Activated naive CD8-positive, alpha-beta T cell (primary cell): ENCODE data around the gene F10.
"Not testable (repeated sequence)": the region's sequence is repeated elsewhere in the genome, so short reads cannot be mapped to it uniquely, and the experiment has no call there.

Source experiments
- H3K27ac Mint-ChIP-seq: one replicate; pipeline ENCODE4 v1.8.0; 2021; ENCODE audit warnings: mixed read lengths
- H3K27me3 Mint-ChIP-seq: one replicate; pipeline ENCODE4 v1.8.0; 2021; ENCODE audit warnings: mixed read lengths
- H3K36me3 Mint-ChIP-seq: one replicate; pipeline ENCODE4 v1.8.0; 2021; ENCODE audit warnings: mixed read lengths
- H3K4me1 Mint-ChIP-seq: one replicate; pipeline ENCODE4 v1.8.0; 2021; ENCODE audit warnings: low read depth, mixed read lengths
- H3K4me3 Mint-ChIP-seq: one replicate; pipeline ENCODE4 v1.8.0; 2021; ENCODE audit warnings: mild to moderate bottlenecking, mixed read lengths
- H3K9me3 Mint-ChIP-seq: one replicate; pipeline ENCODE4 v1.8.0; 2021; ENCODE audit warnings: low read depth, mixed read lengths

Gene F10

DNA sequence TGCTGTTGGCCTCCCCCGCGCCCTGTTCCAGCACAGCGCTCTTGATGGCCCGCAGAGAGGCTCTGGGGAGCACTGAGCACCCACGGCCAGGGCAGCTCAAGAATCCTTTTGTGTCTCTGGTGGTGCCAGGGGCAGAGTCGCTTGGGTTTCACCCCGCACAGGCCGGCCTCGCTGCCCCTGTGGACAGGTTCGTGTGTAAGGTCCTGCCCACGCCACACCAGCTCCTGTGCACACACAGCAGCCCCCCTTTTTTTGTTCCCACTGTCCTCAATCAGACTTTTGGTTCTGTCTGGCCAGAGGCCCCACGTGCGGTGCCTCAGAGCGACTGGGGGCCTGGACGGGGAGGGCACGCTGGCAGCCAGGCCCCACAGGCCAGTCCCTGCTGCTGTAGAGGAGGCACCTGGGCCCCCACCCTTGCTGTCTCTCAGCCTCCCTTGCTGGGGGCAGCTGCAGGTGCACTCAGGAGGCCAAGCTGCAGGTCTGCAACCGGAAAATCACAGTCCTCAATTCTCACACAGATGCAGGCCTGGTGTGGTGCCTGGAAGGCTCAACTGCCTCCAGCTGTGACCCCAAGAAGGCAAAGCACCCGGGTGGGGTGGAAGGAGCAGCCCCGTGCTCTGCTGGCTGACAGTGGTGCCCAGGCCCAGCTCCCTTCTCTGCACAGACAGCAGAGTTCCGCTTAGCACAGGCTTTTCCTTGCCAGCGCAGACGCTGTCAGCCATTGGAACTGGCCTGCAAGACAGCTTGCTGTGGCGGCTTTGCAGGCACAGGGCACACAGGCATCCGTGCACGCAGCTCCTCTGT lies 29.6 kb upstream of the F10 start:
- no peak overlapping the region for H3K27ac Mint-ChIP-seq
- no peaks in the 10 kb centered on the region for H3K36me3 Mint-ChIP-seq
- H3K27me3 Mint-ChIP-seq = no peaks in the 10 kb centered on the region
- H3K4me1 Mint-ChIP-seq = no peaks in the 10 kb centered on the region
- H3K4me3 Mint-ChIP-seq = no peak overlapping the region
- H3K9me3 Mint-ChIP-seq = no peaks in the 10 kb centered on the region

DNA sequence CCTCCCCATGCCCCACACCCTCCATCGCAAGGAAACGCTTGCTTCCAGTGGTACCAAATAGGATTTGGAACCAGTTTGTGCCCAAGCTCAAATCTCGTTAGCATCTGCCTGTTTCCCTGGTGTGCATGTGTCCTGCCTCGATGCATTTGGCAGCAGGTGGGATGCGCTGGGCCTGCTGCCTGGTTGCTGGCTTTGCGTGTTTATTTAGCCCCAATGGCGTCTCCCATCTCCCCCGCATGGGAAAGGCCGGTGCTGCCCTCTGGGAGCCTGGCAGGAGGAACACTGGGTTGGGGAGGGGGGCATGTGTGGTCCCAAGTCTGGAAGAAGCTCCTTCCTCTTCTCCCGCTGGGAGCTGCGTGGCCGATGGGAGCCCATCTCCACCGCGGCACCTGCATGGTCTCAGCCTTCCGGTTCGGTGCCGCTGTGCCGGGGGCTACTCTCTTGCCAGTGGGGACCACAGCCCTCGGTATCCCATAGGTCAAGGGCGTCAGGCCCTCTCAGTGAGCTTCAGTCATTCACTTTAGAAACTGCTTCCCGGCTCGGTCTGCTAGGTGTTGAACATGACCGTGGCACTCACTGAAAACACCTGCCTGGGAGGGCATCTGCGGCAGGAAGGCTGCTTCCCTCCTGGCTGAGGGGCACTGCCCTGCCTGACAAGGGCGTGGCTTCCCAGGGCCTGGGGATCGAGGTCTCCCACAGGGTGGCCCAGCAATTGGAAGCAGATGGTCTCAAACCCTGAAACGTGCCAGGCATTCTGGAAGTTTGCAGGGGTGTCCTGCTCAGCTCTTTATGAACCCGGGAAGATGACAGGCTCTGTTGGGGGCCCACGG lies 28.8 kb upstream of the F10 start:
- no peaks in the 10 kb centered on the region for H3K9me3 Mint-ChIP-seq
- H3K36me3 Mint-ChIP-seq = no peaks in the 10 kb centered on the region
- no peak overlapping the region for H3K4me3 Mint-ChIP-seq
- no peaks in the 10 kb centered on the region for H3K27me3 Mint-ChIP-seq
- H3K27ac Mint-ChIP-seq = no peak overlapping the region
- H3K4me1 Mint-ChIP-seq = no peaks in the 10 kb centered on the region

DNA sequence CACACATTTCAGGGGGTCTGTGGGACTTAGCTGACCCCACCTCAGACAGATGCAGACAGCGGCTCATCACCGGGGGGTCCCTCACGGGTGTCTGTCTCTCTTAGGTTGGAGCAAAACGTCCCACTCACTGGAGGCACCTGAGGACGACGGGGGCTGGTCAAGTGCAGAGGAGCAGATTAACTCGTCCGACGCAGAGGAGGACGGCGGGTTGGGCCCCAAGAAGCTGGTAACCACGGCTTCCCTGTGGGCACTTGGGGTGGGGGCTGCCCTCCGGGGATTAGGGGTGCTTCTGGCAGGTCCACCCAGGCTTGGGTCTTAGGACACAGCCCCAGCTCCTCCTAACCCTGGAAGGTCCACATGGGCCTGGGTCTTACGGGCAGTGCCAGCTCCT lies 28.2 kb upstream of the F10 start:
- Mint-ChIP-seq H3K9me3 (no peaks in the 10 kb centered on the region), H3K4me1 (no peaks in the 10 kb centered on the region), H3K4me3 (no peak overlapping the region), H3K27ac (no peak overlapping the region), H3K27me3 (no peaks in the 10 kb centered on the region), H3K36me3 (no peaks in the 10 kb centered on the region)

DNA sequence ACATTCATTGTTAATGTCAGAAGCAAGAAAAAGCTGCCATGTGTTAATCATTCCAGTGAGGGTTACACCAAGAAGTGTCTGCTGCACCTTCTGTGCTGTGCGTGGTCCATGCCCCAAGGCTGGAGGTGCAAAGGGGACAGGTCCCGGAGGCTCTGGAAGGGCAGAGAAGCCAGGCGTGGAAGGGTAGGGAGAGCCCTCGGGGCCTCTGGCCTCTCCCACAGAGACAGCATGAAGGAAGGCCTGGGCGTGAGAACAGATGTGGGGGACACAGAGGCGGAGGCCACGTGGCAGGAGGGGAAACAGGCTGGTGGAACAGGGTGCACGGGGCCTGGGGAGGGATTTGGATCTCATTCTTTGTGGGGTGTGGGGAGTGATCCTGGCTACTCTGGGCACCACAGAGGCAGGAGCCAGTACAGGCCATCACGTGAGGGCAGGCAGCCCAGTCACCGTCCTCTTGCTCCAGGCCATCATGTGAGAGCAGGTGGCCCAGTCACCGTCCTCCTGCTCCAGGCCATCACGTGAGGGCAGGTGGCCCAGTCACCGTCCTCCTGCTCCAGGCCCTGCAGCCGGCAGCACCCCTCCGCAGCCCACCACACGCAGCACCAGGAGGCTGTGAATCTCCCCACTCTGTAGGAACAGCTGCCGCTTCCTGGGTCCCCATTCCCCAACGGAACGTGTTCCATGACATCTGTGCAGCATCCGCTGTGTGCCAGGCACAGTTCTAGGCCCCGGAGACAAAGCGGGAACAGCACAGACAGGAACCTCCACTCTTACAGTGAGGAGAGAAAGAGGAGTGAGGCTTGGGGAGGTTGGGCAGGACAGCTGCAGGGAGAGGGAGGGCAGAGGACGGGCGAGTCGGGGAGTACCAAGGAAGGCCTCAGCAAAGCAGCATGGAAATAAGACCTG lies 27.2 kb upstream of the F10 start:
- Mint-ChIP-seq H3K4me3 (no peak overlapping the region), H3K9me3 (no peaks in the 10 kb centered on the region), H3K27me3 (no peaks in the 10 kb centered on the region), H3K36me3 (no peaks in the 10 kb centered on the region), H3K4me1 (no peaks in the 10 kb centered on the region), H3K27ac (no peak overlapping the region)

DNA sequence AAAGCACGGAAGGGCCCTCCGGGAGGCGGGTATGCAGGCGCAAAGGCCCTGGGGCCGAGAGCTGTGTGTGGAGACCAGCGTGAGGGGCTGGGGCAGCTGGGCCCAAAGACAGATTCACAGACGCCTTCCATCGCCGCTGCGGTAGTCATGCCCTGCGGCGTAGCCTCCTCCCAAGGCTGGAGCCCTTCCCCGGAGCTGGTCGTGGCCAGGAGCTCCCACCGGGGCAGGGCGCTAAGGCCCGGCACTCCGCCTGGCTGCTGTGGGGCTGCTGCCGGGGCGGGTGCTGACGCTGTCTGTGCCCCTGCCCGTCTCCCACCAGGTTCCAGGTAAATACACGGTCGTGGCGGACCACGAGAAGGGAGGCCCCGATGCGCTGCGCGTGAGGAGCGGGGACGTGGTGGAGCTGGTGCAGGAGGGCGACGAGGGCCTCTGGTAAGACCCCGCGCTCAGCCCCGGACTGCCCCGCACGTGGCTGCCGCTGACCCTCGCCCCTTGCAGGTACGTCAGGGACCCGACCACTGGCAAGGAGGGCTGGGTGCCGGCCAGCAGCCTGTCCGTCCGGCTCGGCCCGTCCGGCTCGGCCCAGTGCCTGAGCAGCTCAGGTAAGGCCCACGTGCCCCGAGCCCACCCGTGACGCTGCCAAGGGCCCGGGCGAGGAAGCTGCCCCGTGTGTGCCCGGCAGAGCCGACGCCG lies 26.4 kb upstream of the F10 start:
- Mint-ChIP-seq H3K27ac (no peak overlapping the region), H3K4me3 (no peak overlapping the region), H3K9me3 (no peaks in the 10 kb centered on the region), H3K27me3 (no peaks in the 10 kb centered on the region), H3K36me3 (no peaks in the 10 kb centered on the region), H3K4me1 (no peaks in the 10 kb centered on the region)

DNA sequence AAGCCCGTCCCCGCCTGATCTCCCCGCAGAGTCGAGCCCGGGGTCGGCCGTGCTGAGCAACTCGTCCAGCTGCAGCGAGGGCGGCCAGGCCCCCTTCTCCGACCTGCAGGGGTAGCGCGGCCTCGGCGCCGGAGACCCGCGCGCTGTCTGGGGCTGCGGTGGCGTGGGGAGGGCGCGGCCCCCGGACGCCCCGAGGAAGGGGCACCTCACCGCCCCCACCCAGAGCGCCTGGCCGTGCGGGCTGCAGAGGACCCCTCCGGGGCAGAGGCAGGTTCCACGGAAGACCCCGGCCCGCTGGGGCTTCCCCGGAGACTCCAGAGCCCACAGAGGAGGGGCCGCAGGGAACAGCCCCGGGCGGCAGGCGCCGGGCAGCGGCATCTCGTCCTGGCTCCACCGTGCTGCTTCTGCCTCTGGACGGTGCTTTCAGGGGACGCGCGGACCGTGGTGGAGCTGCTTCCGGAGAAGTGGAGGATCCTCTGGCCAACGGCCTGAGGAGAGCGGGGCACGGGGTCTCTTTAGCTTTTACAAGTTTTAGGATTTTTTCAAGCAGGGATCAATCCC lies 25.8 kb upstream of the F10 start:
- Mint-ChIP-seq H3K4me3 (no peak overlapping the region), H3K27ac (no peak overlapping the region), H3K27me3 (no peaks in the 10 kb centered on the region), H3K4me1 (no peaks in the 10 kb centered on the region), H3K36me3 (no peaks in the 10 kb centered on the region), H3K9me3 (no peaks in the 10 kb centered on the region)

DNA sequence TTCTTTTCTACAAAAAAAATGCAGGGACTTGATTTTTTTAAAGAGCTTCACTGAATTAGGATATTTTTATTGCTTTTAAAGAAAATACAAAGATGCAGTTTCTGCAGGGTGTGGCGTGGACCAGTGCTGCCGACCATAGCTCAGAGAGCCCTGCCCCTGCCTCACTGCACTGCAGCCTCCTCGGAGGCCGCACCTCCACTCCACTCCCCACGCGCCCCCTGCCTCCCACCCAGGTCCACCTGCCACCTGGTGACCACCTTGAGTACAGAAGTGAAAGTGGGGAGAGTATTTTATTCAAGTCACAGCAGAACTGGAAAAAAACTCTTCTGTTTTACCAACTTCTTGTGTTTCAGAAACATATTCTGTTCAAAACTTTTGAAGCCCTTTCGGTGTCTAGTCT lies 24.9 kb upstream of the F10 start:
- Mint-ChIP-seq H3K4me1 (no peaks in the 10 kb centered on the region), H3K27ac (no peak overlapping the region)

DNA sequence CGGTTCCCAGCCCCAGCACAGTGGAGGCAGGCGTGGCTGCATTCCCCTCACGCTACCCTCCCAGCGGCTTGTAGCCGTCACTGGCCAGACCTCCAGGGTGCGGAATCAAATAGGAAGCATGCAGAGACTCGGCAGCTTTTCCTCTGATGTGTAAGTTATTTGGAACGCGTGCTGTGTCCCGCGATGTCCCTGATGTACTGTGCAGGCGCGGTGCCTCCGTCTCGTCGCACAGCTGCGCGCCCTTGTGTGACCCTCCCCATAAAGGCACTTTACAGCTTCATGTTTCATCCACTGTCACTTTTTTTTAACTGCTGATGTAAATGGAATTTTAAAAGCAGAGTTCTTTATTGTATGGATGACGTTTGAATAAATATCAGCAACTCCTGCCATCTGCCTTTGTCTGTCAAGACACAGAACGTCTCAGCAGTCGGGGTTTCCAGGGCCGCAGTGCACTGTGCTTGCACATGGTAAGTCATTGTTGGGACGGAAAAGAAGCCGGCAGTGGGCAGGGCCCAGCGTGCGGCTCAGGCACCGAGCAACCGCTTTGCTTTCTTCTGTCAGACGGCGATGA lies 24.4 kb upstream of the F10 start:
- H3K9me3 Mint-ChIP-seq = no peaks in the 10 kb centered on the region
- H3K4me3 Mint-ChIP-seq = no peak overlapping the region
- H3K27me3 Mint-ChIP-seq = no peaks in the 10 kb centered on the region
- no peak overlapping the region for H3K27ac Mint-ChIP-seq
- no peaks in the 10 kb centered on the region for H3K36me3 Mint-ChIP-seq
- no peaks in the 10 kb centered on the region for H3K4me1 Mint-ChIP-seq

More for the DNA sequence above, 24.9 kb upstream of the F10 start:
- H3K27me3 Mint-ChIP-seq = no peaks in the 10 kb centered on the region
- no peaks in the 10 kb centered on the region for H3K36me3 Mint-ChIP-seq
- H3K9me3 Mint-ChIP-seq = no peaks in the 10 kb centered on the region
- H3K4me3 Mint-ChIP-seq = no peak overlapping the region

DNA sequence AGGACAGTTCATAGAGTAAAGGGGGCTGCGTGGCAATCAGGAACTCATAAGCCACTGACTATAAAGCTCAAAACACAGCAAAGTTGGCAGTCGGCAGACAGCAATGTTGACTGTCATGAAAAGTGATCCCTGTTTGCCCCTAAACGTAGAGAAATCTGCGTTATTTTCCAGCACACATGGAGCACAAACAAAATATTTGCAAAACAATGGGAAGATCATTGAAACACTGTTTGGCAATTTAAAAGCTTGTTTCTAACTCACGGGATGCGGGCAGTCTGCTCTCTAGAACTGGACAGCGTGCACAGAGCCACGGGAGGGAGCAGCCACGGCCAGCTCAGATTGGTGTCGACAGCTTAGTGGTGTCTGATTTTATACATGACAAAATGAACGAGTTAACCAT lies 23.5 kb upstream of the F10 start:
- no peaks in the 10 kb centered on the region for H3K36me3 Mint-ChIP-seq
- H3K27ac Mint-ChIP-seq = no peak overlapping the region
- H3K4me3 Mint-ChIP-seq = no peak overlapping the region
- H3K4me1 Mint-ChIP-seq = no peaks in the 10 kb centered on the region
- no peaks in the 10 kb centered on the region for H3K9me3 Mint-ChIP-seq
- H3K27me3 Mint-ChIP-seq = no peaks in the 10 kb centered on the region

DNA sequence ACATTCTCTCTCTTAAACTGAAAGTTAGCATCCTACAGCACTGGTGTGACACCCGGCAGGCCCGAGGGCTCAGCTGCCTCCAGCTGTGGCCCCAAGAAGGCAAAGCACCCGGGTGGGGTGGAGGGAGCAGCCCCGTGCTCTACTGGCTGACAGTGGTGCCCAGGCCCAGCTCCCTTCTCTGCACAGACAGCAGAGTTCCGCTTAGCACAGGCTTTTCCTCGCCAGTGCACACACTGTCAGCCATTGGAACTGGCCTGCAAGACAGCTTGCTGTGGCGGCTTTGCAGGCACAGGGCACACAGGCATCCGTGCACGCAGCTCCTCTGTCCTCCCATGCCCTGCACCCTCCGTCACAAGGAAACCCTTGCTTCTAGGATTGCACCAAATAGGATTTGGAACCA lies 20.3 kb upstream of the F10 start:
- not testable (repeated sequence) for H3K36me3 Mint-ChIP-seq, H3K27ac Mint-ChIP-seq, H3K4me3 Mint-ChIP-seq, H3K4me1 Mint-ChIP-seq, H3K27me3 Mint-ChIP-seq, H3K9me3 Mint-ChIP-seq

DNA sequence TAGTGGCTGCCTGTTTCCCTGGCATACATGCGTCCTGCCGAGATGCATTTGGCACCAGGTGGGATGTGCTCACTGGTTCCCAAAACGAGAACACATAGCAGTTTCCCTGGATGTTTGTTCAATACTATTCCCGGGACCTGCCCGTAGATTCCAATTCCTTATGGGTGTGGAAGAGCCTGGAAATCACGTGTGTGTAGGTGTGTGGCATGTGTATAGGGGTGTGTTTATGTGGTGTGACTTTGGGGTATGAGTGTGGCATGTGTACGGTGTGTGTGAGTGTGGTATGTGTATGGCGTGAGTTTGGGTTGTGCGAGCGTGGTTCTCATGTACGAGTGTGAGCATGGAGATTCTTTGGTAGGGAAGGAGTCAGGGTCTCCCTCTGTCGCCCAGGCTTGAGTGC lies 19.9 kb upstream of the F10 start:
- no peak overlapping the region for H3K27ac Mint-ChIP-seq
- H3K36me3 Mint-ChIP-seq = no peaks in the 10 kb centered on the region

DNA sequence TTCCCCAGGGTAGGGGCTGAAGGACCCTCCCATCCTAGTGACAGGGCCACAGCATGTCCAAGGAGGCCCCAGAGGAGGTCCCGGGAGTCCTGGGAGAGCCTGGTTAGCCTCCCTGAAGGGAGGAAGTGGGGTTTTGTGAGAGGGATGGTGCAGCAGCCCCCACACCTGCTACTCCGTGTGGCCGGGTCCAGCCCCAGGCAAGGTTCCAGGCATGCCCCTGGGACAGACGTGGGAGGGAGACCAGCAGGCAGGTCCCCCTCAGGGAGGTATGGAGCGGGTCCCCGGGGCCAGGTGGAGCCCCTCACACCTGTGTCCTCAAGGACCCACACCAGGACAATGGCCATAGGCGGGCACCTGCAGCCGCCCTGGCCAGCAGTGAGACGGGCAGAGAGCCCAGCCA lies 19.0 kb upstream of the F10 start:
- Mint-ChIP-seq H3K4me3 (no peak overlapping the region), H3K36me3 (no peaks in the 10 kb centered on the region), H3K27me3 (no peaks in the 10 kb centered on the region), H3K27ac (no peak overlapping the region), H3K9me3 (no peaks in the 10 kb centered on the region), H3K4me1 (no peaks in the 10 kb centered on the region)

More for the DNA sequence above, 19.9 kb upstream of the F10 start:
- Mint-ChIP-seq H3K9me3 (no peaks in the 10 kb centered on the region), H3K4me3 (no peak overlapping the region), H3K4me1 (no peaks in the 10 kb centered on the region), H3K27me3 (no peaks in the 10 kb centered on the region)

DNA sequence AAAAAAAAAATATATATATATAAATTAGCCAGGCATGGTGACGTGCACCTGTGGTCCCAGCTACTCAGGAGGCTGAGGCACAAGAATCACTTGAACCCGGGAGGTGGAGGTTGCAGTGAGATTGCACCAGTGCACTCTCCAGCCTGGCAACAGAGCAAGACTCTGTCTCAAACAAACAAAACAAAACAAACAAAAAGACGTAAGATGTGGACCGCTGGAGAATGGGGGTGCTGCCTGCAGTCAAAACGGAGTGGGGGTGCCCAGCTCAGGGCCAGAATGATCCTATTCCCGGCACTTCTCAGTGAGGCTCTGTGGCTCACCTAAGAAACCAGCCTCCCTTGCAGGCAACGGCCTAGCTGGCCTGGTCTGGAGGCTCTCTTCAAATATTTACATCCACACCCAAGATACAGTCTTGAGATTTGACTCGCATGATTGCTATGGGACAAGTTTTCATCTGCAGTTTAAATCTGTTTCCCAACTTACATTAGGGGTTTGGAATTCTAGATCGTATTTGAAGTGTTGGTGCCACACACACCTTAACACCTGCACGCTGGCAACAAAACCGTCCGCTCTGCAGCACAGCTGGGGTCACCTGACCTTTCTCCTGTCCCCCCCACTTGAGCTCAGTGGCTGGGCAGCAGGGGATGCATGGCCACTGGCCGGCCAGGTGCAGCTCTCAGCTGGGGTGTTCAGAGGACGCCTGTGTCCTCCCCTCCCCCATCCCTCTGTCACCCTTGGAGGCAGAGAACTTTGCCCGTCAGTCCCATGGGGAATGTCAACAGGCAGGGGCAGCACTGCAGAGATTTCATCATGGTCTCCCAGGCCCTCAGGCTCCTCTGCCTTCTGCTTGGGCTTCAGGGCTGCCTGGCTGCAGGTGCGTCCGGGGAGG lies 17.3 kb upstream of the F10 start, which contains the start of gene F7:
Gene F7 (plus strand): TSS at position 760 of the 889 bp plus-strand sequence. CDS start 51 bp downstream, at position 811.
- Mint-ChIP-seq H3K27ac (no peak within 1 kb of the TSS), H3K4me3 (no peak within 1 kb of the TSS), H3K9me3 (no peaks in the 10 kb centered on the region), H3K36me3 (no peaks in the 10 kb centered on the region), H3K27me3 (no peaks in the 10 kb centered on the region), H3K4me1 (no peaks in the 10 kb centered on the region)
